H1 (cell line): ENCODE results near the gene HMGB1.
A peak's percentile ranks its signal among the peaks of the same experiment; 100 is the strongest.

ENCODE experiments used
- ASH2L ChIP-seq: fragments of 200-600, 300-600 bp; sonication (generic); IDR thresholded peaks from one replicate; pipeline ENCODE4 v1.7.1; 2017; ENCODE audit warnings: low read length
- CBX5 ChIP-seq: fragments of 300-800, 300-1000 bp; sonication (generic); IDR thresholded peaks from 2 replicates; pipeline ENCODE4 v1.7.1; 2016; ENCODE audit warnings: antibody characterized with exemption, low read length, low read depth
- CTCF ChIP-seq, 3 experiments: IDR thresholded peaks; 1 replicate in 2 of 3; 2 replicates in 1 of 3; pipeline versions ENCODE4 v1.5.1 to v1.6.1; 2011; ENCODE audit warnings: low read length in 3 of 3, mild to moderate bottlenecking in 3 of 3, inconsistent platforms in 2 of 3, low read depth in 1 of 3, moderate library complexity in 1 of 3; ENCODE audit not compliant: insufficient read depth in 1 of 3; ENCODE audit errors: control extremely low read depth in 1 of 3
- EP300 ChIP-seq, 2 experiments: IDR thresholded peaks; 1 replicate in 1 of 2; 2 replicates in 1 of 2; pipeline ENCODE4 v1.6.1; 2011 to 2012; ENCODE audit warnings: low read depth in 2 of 2, low read length in 2 of 2, mild to moderate bottlenecking in 2 of 2, borderline replicate concordance in 1 of 2, inconsistent platforms in 1 of 2, moderate library complexity in 1 of 2
- TAF1 ChIP-seq: IDR thresholded peaks from 2 replicates; pipeline ENCODE4 v1.6.1; 2011; ENCODE audit warnings: mild to moderate bottlenecking, low read depth, low read length
- USF2 ChIP-seq: IDR thresholded peaks from 2 replicates; pipeline ENCODE4 v1.6.1; 2011; ENCODE audit warnings: low read length, improper control_type of control experiment
- YY1 ChIP-seq: IDR thresholded peaks from 2 replicates; pipeline ENCODE4 v1.6.1; 2011; ENCODE audit warnings: low read depth, mild to moderate bottlenecking, low read length

GRCh38 chr13:30421093-30422053 lies 44.4 kb downstream of the HMGB1 start:
- TF ChIP-seq CBX5, result no peak
- no peak for TF ChIP-seq YY1
- TF ChIP-seq CTCF (IDR thresholded peaks at IDR 0.05; ENCODE audit: control extremely low read depth in 1 of 3, insufficient read depth in 1 of 3, low read depth in 1 of 3, low read length in 3 of 3), result no peak
- TF ChIP-seq EP300 (IDR thresholded peaks at IDR 0.05; ENCODE audit: borderline replicate concordance in 1 of 2, low read depth in 2 of 2, low read length in 2 of 2), result no peak
- TF ChIP-seq TAF1, result peak; percentile 14
- peak; percentile 86 for TF ChIP-seq ASH2L
- TF ChIP-seq USF2, result no peak
